H1 (cell line): ENCODE measurements around the gene RELN.

Source experiments
- BACH1 ChIP-seq: IDR thresholded peaks from 2 replicates; pipeline ENCODE4 v1.6.1; 2012; ENCODE audit warnings: low read length, improper control_type of control experiment
- EZH2 ChIP-seq: fragments of 200-600 bp; sonication (generic); IDR thresholded peaks from 2 replicates; pipeline ENCODE4 v1.7.1; 2012; ENCODE audit warnings: low read depth, mild to moderate bottlenecking, moderate library complexity, low read length, inconsistent platforms; ENCODE audit not compliant: severe bottlenecking
- PHF8 ChIP-seq: fragments of 200-600 bp; sonication (generic); conservative IDR thresholded peaks from 2 replicates; pipeline ENCODE4 v1.7.1; 2012; ENCODE audit warnings: low read depth, mild to moderate bottlenecking, inconsistent platforms, low read length, moderate library complexity
- SP1 ChIP-seq: IDR thresholded peaks from 2 replicates; pipeline ENCODE4 v1.6.1; 2011; ENCODE audit warnings: low read depth, low read length

- TF ChIP-seq SP1 (no peak), BACH1 (no peak), PHF8 (no peak), EZH2 (no peak)
Observed at GRCh38 chr7:103532955-103533354, 456.5 kb downstream of the RELN start.
